H1 (cell line): ENCODE measurements around the gene SMYD3. TPM values are rescaled to one million over a fixed set of nuclear protein-coding genes. Genes with fewer than 3 reads are reported as not detected.

ENCODE experiments used
- CTCF ChIA-PET: fragments of 300-600 bp; sonication (Branson Sonifier 250); formaldehyde crosslinking; loops from one replicate; lab custom pipeline; 2021; ENCODE audit not compliant: partially characterized antibody; lab: Charles Lee
- POLR2A ChIA-PET: fragments of 300-600 bp; sonication (Branson Sonifier 250); formaldehyde crosslinking; loops from one replicate; lab custom pipeline; 2021; ENCODE audit warnings: inconsistent platforms; ENCODE audit not compliant: partially characterized antibody; lab: Charles Lee
- DNase-seq, 2 experiments: peaks; one replicate each; pipeline versions ENCODE4 v3.0.0 to v3.0.0-alpha.2; 2010 to 2022; ENCODE audit warnings: low spot score in 2 of 2, low read depth in 1 of 2, mixed read lengths in 1 of 2
- FAIRE-seq: peaks from 2 replicates; lab custom pipeline; 2011; peaks lifted over from hg19 to GRCh38; lab: Jason Lieb, UNC
- H2AFZ ChIP-seq: 2 replicates; pipeline ENCODE4 v1.8.1; 2012; ENCODE audit warnings: low read length, inconsistent platforms
- H2AK5ac ChIP-seq: 2 replicates; pipeline ENCODE4 v1.6.1; 2013; ENCODE audit warnings: low read depth, low read length
- H2BK120ac ChIP-seq: replicated peaks from 2 replicates; pipeline ENCODE3; 2013; ENCODE audit warnings: low read depth, low read length, inconsistent platforms
- H2BK12ac ChIP-seq: 2 replicates; pipeline ENCODE4 v1.6.1; 2013; ENCODE audit warnings: low read depth, low read length
- H2BK15ac ChIP-seq: 2 replicates; pipeline ENCODE4 v1.6.1; 2013; ENCODE audit warnings: low read length
- H2BK20ac ChIP-seq: 2 replicates; pipeline ENCODE4 v1.6.1; 2013; ENCODE audit warnings: low read length
- H2BK5ac ChIP-seq: 2 replicates; pipeline ENCODE4 v1.6.1; 2013; ENCODE audit warnings: low read depth, low read length
- H3K14ac ChIP-seq: 2 replicates; pipeline ENCODE4 v1.6.1; 2013; ENCODE audit warnings: inconsistent platforms; ENCODE audit not compliant: insufficient read length
- H3K18ac ChIP-seq: 2 replicates; pipeline ENCODE4 v1.6.1; 2013; ENCODE audit warnings: low read length; ENCODE audit errors: extremely low read depth
- H3K23ac ChIP-seq: 2 replicates; pipeline ENCODE4 v1.6.1; 2013; ENCODE audit warnings: inconsistent platforms; ENCODE audit not compliant: insufficient read length
- H3K23me2 ChIP-seq: 2 replicates; pipeline ENCODE4 v1.6.1; 2013; ENCODE audit warnings: low read depth, low read length
- H3K27ac ChIP-seq: 2 replicates; pipeline ENCODE4 v1.6.1; 2011; ENCODE audit warnings: low read depth, low read length, inconsistent platforms
- H3K27me3 ChIP-seq, 4 experiments: replicated peaks in 1 of 4; 1 replicate in 1 of 4; 2 replicates in 3 of 4; pipeline versions ENCODE4 v1.6.1 to v1.8.1; 2011 to 2013; ENCODE audit warnings: low read length in 3 of 4, mild to moderate bottlenecking in 3 of 4, inconsistent platforms in 2 of 4, mixed read lengths in 2 of 4, moderate library complexity in 1 of 4; ENCODE audit not compliant: control insufficient read depth in 3 of 4, insufficient read depth in 3 of 4; ENCODE audit errors: extremely low read depth in 1 of 4
- H3K36me3 ChIP-seq, 4 experiments: 2 replicates each; pipeline versions ENCODE4 v1.6.1 to v1.8.1; 2011 to 2013; ENCODE audit warnings: mild to moderate bottlenecking in 4 of 4, low read length in 3 of 4, moderate library complexity in 2 of 4, control low read depth in 1 of 4, inconsistent platforms in 1 of 4; ENCODE audit not compliant: insufficient read depth in 4 of 4, control insufficient read depth in 2 of 4
- H3K4ac ChIP-seq: replicated peaks from 2 replicates; pipeline ENCODE3; 2013; ENCODE audit warnings: low read length, low read depth, mixed read lengths, inconsistent platforms; ENCODE audit not compliant: insufficient read length
- H3K4me1 ChIP-seq, 4 experiments: replicated peaks in 1 of 4; 1 replicate in 1 of 4; 2 replicates in 3 of 4; pipeline versions ENCODE4 v1.6.1 to v1.8.1; 2011 to 2013; ENCODE audit warnings: low read length in 3 of 4, inconsistent platforms in 2 of 4, mixed read lengths in 1 of 4; ENCODE audit not compliant: insufficient read depth in 4 of 4, control insufficient read depth in 3 of 4
- H3K4me2 ChIP-seq, 2 experiments: 2 replicates each; pipeline versions ENCODE4 v1.6.1 to v1.8.1; 2011 to 2013; ENCODE audit warnings: low read depth in 2 of 2, low read length in 2 of 2, control low read depth in 1 of 2, inconsistent platforms in 1 of 2, mild to moderate bottlenecking in 1 of 2; ENCODE audit not compliant: insufficient read depth in 1 of 2
- H3K4me3 ChIP-seq, 4 experiments: fragments of 200-600, 300-600 bp in 1 of 4; sonication (generic), shearing (Covaris generic), sonication (Bioruptor Twin) in 1 of 4; 2 replicates each; pipeline versions ENCODE4 v1.5.1 to v1.8.1; 2011 to 2016; ENCODE audit warnings: low read length in 4 of 4, low read depth in 3 of 4, control low read depth in 2 of 4, inconsistent platforms in 2 of 4, mild to moderate bottlenecking in 2 of 4, mixed read lengths in 1 of 4, moderate library complexity in 1 of 4; ENCODE audit not compliant: insufficient read depth in 2 of 4; ENCODE audit errors: extremely low read depth in 1 of 4
- H3K56ac ChIP-seq: replicated peaks from 2 replicates; pipeline ENCODE3; 2013; ENCODE audit warnings: low read depth, mild to moderate bottlenecking, mixed read lengths, low read length, inconsistent platforms; ENCODE audit not compliant: insufficient read length
- H3K79me1 ChIP-seq: 2 replicates; pipeline ENCODE4 v1.6.1; 2013; ENCODE audit warnings: low read depth, low read length, control low read depth
- H3K79me2 ChIP-seq, 2 experiments: 2 replicates each; pipeline versions ENCODE4 v1.6.1 to v1.8.1; 2012 to 2013; ENCODE audit warnings: low read length in 2 of 2, mild to moderate bottlenecking in 2 of 2, inconsistent platforms in 1 of 2; ENCODE audit not compliant: insufficient read depth in 2 of 2, control insufficient read depth in 1 of 2
- H3K9ac ChIP-seq, 4 experiments: replicated peaks in 1 of 4; 1 replicate in 1 of 4; 2 replicates in 3 of 4; pipeline versions ENCODE4 v1.6.1 to v1.8.1; 2011 to 2013; ENCODE audit warnings: low read depth in 3 of 4, low read length in 3 of 4, control low read depth in 2 of 4, mild to moderate bottlenecking in 2 of 4, moderate library complexity in 2 of 4, inconsistent platforms in 1 of 4; ENCODE audit errors: extremely low read depth in 1 of 4
- H3K9me3 ChIP-seq, 2 experiments: 2 replicates each; pipeline versions ENCODE4 v1.6.1 to v1.8.1; 2012 to 2013; ENCODE audit warnings: mild to moderate bottlenecking in 2 of 2, moderate library complexity in 2 of 2, control low read depth in 1 of 2, inconsistent platforms in 1 of 2, low read depth in 1 of 2, low read length in 1 of 2, mixed read lengths in 1 of 2; ENCODE audit not compliant: insufficient read depth in 2 of 2
- H4K20me1 ChIP-seq, 2 experiments: replicated peaks in 1 of 2; 2 replicates each; pipeline versions ENCODE3 to v1.8.1; 2011 to 2013; ENCODE audit warnings: inconsistent platforms in 2 of 2, low read length in 2 of 2, mild to moderate bottlenecking in 1 of 2; ENCODE audit not compliant: insufficient read depth in 2 of 2, control insufficient read depth in 1 of 2
- H4K5ac ChIP-seq: 2 replicates; pipeline ENCODE4 v1.6.1; 2013; ENCODE audit warnings: low read length, low read depth, mixed read lengths, inconsistent platforms; ENCODE audit not compliant: insufficient read length
- H4K8ac ChIP-seq: 2 replicates; pipeline ENCODE4 v1.8.0; 2013; ENCODE audit warnings: mild to moderate bottlenecking, moderate library complexity, low read length, inconsistent platforms; ENCODE audit not compliant: insufficient read depth; ENCODE audit errors: extremely low read depth
- H4K91ac ChIP-seq: replicated peaks from 2 replicates; pipeline ENCODE3; 2013; ENCODE audit warnings: low read length, mixed read lengths, inconsistent platforms; ENCODE audit not compliant: insufficient read length
- RAD21 ChIP-seq, 2 experiments: IDR thresholded peaks in 1 of 2; conservative IDR thresholded peaks in 1 of 2; 2 replicates each; pipeline ENCODE4 v1.6.1; 2011; ENCODE audit warnings: low read depth in 2 of 2, low read length in 2 of 2, improper control_type of control experiment in 1 of 2, inconsistent platforms in 1 of 2, mild to moderate bottlenecking in 1 of 2, moderate library complexity in 1 of 2
- SIN3A ChIP-seq, 2 experiments: IDR thresholded peaks in 1 of 2; conservative IDR thresholded peaks in 1 of 2; 2 replicates each; pipeline ENCODE4 v1.6.1; 2011 to 2012; ENCODE audit warnings: low read length in 2 of 2, improper control_type of control experiment in 1 of 2, low read depth in 1 of 2, mild to moderate bottlenecking in 1 of 2
- WGBS, 2 experiments: shearing (Covaris generic) in 1 of 2; methylation state at CpG; one replicate each; pipeline versions ENCODE4 v1.1.6 to v1.1.7; 2013 to 2015; ENCODE audit warnings: low lambda C conversion rate in 2 of 2, mixed read lengths in 2 of 2, inconsistent platforms in 1 of 2, low coverage in 1 of 2, missing lambda C conversion rate in 1 of 2; ENCODE audit not compliant: insufficient replicate concordance in 2 of 2, insufficient coverage in 1 of 2, insufficient read length in 1 of 2; ENCODE audit errors: extremely low coverage in 1 of 2, missing lambda C conversion rate in 1 of 2; 5-methylcytosine and 5-hydroxymethylcytosine counted together
- polyA plus RNA-seq, 7 experiments: library from polyadenylated mRNA; depleted of rRNA in 3 of 7; stranded (reverse) in 5 of 7; unstranded in 2 of 7; fragments of >200 nt in 5 of 7; fragments of 200-250 nt in 2 of 7; gene quantifications; 1 replicate in 5 of 7; 2 replicates in 1 of 7; 4 replicates in 1 of 7; pipeline versions ENCODE4 v1.2.1 to v1.2.3, GENCODE V29; 2011 to 2013; ENCODE audit warnings: missing spikeins in 2 of 7, mixed read lengths in 2 of 7
- total RNA-seq: library from RNA; stranded (reverse); fragmentation: NEBNext Ultra II Directional; extraction: Animal tissue kit (Norgen Biotek cat#: 25700); gene quantifications from 2 replicates; pipeline ENCODE4 v1.2.1, GENCODE V29; 2021

SMYD3 gene
- total and polyA plus RNA-seq, 2 of the 8 experiments (the other 6 are each of a cell fraction or from before 2014, with no cell fraction given) = 17.3 to 25.4 TPM

DNA sequence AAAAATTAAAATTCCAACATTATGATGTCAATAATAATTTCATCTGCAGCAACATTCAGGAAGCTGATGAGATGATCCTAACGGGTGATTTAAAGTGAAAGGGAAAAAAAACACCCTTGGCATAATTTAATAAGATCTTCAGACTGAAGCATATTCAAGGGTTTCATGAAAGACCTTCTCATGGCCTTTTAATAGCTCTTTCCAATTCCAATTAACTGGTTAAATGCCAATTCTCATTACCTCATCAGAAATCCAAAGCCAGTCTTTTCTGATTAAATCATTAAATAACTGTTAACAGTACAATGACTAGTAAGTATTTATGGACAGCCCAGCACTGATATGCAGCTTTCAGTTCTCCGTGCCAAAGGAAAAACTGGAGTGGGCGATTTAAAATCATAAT, 407.5 kb downstream of the SMYD3 start:
- Histone ChIP-seq H3K9ac (no peak overlapping the region), H3K4me2 (no peak overlapping the region), H4K8ac (no peak overlapping the region), H3K4me3 (no peak overlapping the region), H3K23me2 (no peaks in the 10 kb centered on the region), H3K56ac (no peak overlapping the region), H4K5ac (no peak overlapping the region), H2AK5ac (no peak overlapping the region), H2AFZ (no peak overlapping the region), H2BK12ac (no peak overlapping the region), H4K20me1 (no peaks in the 10 kb centered on the region), H3K79me2 (no peaks in the 10 kb centered on the region), H2BK120ac (no peak overlapping the region), H3K18ac (no peak overlapping the region), H3K4me1 (no peaks in the 10 kb centered on the region), H3K79me1 (no peaks in the 10 kb centered on the region), H2BK15ac (no peak overlapping the region), H2BK5ac (no peak overlapping the region), H3K27ac (no peak overlapping the region), H3K4ac (no peak overlapping the region), H3K23ac (no peak overlapping the region), H3K9me3 (no peaks in the 10 kb centered on the region), H3K36me3 (no peaks in the 10 kb centered on the region), H4K91ac (no peak overlapping the region), H2BK20ac (no peak overlapping the region), H3K14ac (no peak overlapping the region), H3K27me3 (no peaks in the 10 kb centered on the region)
- WGBS, 2 experiments = 94% methylated on average over 3 of the region's 3 CpGs; no CpG with 5 or more reads in 1 of the 2 experiments
- TF ChIP-seq SIN3A (conservative IDR thresholded peaks at IDR 0.05 in 1 of 2, IDR thresholded peaks at IDR 0.05 in 1 of 2; ENCODE audit: low read depth in 1 of 2, low read length in 2 of 2) = no peak
- TF ChIP-seq RAD21 (IDR thresholded peaks at IDR 0.05 in 1 of 2, conservative IDR thresholded peaks at IDR 0.05 in 1 of 2; ENCODE audit: low read depth in 2 of 2, low read length in 2 of 2) = no peak
- ChIA-PET POLR2A (no interaction called here), CTCF (interaction anchor here (0.9 to 1.2 kb wide), 3 partner anchors 14 to 19 kb away, joined by 3 to 4 read pairs (median 3); no protein-coding TSS in a partner anchor)
- FAIRE-seq = no peak
- no peak for DNase-seq
